ENCODE measurements around the gene TPT1. TPM values are rescaled to one million over a fixed set of nuclear protein-coding genes. Genes with fewer than 3 reads are reported as not detected.

The TPT1 gene
- polyA plus RNA-seq, 1 of the 3 experiments (the other 2 are of a cell fraction) = 1,919 TPM

DNA sequence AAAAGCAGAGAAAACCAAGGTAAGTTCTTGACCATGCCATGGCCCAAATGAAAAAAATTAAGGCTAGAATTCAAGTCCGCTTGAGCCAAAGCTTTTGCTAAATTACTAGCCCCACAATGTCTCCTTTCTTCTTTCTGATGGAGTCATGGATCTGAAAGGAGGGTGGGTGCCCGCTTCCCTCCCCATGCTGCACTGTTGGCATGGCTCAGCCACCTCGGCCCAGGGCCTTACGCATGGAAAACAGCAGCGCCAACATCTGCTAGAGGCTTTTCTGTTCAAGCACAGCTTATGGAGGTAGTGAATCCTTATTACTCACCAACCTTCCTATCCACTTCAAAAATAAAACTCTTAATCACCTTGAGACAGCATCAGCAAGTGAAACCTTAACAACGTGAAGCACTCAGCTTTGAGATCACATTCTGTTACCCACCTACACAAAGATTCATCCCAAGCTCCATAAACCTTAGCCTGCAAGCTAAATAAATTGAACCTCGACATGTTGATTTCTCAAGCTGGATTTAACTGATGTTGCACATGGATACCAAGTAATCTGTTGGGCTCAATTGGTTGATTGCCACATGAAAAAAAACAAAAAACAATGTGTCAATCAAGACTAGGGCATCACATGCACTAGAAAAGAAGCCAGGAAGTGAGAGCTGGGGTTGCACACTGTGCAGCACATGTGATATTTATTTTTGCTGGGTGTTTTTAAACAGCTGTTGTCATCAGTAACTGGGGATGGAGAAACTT, 43.4 kb downstream of the TPT1 start:
- no peak overlapping the region for H3K27ac ChIP-seq (ENCODE audit: low read depth in 2 of 2, low read length in 1 of 2)
- POLR2A ChIA-PET = no interaction called here
- 91% methylated on average over 7 of the region's 7 CpGs for WGBS (ENCODE audit: low lambda C conversion rate)

GRCh38 chr13:45296259-45296658, 44.7 kb downstream of the TPT1 start:
- H3K27me3 ChIP-seq (ENCODE audit: insufficient read depth) = no peaks in the 10 kb centered on the region
- no peak for DNase-seq
- peaks cover 0 to 8% of the 10 kb centered on the region in 2 experiments; a peak in 2 of 4 replicates for H3K4me1 ChIP-seq (ENCODE audit: control insufficient read depth in 1 of 2, insufficient read depth in 2 of 2, low read depth in 1 of 2, low read length in 1 of 2)
- no peak overlapping the region for H3K27ac ChIP-seq (ENCODE audit: low read depth in 2 of 2, low read length in 1 of 2)
- H3K36me3 ChIP-seq (replicated peaks in 1 of 2; ENCODE audit: control insufficient read depth in 1 of 2, insufficient read depth in 2 of 2, low read length in 1 of 2) = no peaks in the 10 kb centered on the region
- ChIA-PET CTCF (interaction anchor here (1.2 to 2.3 kb wide), 3 partner anchors 13 to 250 kb away, joined by 4 to 8 read pairs (median 5); no protein-coding TSS in a partner anchor), POLR2A (no interaction called here)
- no peaks in the 10 kb centered on the region for H3K9me2 ChIP-seq
- H3K4me2 ChIP-seq = no peak overlapping the region
- TF ChIP-seq USF1 (IDR thresholded peaks at IDR 0.05; ENCODE audit: borderline replicate concordance, low read depth) = no peak
- TF ChIP-seq RAD21 (IDR thresholded peaks at IDR 0.05; ENCODE audit: low read length) = no peak
- TF ChIP-seq GATA2 (CRISPR knock-in tag; IDR thresholded peaks at IDR 0.05) = no peak
- no peak for TF ChIP-seq MXI1 (IDR thresholded peaks at IDR 0.05; ENCODE audit: low read depth, low read length)
- no peak for TF ChIP-seq TCF12 (IDR thresholded peaks at IDR 0.05)
- no peak for TF ChIP-seq FOXM1 (IDR thresholded peaks at IDR 0.05; ENCODE audit: low read depth)
- TF ChIP-seq CHD2 (IDR thresholded peaks at IDR 0.05; ENCODE audit: low read length, partially characterized antibody) = no peak
- no peak for TF ChIP-seq PBX3 (IDR thresholded peaks at IDR 0.05)
- H3K9me3 ChIP-seq = no peaks in the 10 kb centered on the region
- no peak overlapping the region for H2AFZ ChIP-seq (ENCODE audit: low read depth)
- no peak overlapping the region for H3K4me3 ChIP-seq (ENCODE audit: low read depth in 2 of 2, low read length in 1 of 2)
- H3K79me2 ChIP-seq (ENCODE audit: insufficient read depth) = no peaks in the 10 kb centered on the region
- no peak overlapping the region for H3K9ac ChIP-seq
- no peaks in the 10 kb centered on the region for H4K20me1 ChIP-seq (ENCODE audit: insufficient read depth)
- H3F3A ChIP-seq (replicated peaks; ENCODE audit: insufficient read depth) = peaks cover 7% of the 10 kb centered on the region

More for the DNA sequence above, 43.4 kb downstream of the TPT1 start:
- Histone ChIP-seq H4K20me1 (ENCODE audit: insufficient read depth) (no peaks in the 10 kb centered on the region), H3K27me3 (ENCODE audit: insufficient read depth) (no peaks in the 10 kb centered on the region), H3K79me2 (ENCODE audit: insufficient read depth) (no peaks in the 10 kb centered on the region), H3K9ac (no peak overlapping the region), H3K9me3 (no peaks in the 10 kb centered on the region), H3K36me3 (replicated peaks in 1 of 2; ENCODE audit: control insufficient read depth in 1 of 2, insufficient read depth in 2 of 2, low read length in 1 of 2) (no peaks in the 10 kb centered on the region), H3K4me3 (ENCODE audit: low read depth in 2 of 2, low read length in 1 of 2) (no peak overlapping the region), H3K4me1 (ENCODE audit: control insufficient read depth in 1 of 2, insufficient read depth in 2 of 2, low read depth in 1 of 2, low read length in 1 of 2) (no peaks in the 10 kb centered on the region; a peak in 1 of 4 replicates), H2AFZ (ENCODE audit: low read depth) (no peak overlapping the region), H3K9me2 (no peaks in the 10 kb centered on the region), H3K4me2 (no peak overlapping the region), H3F3A (replicated peaks; ENCODE audit: insufficient read depth) (no peaks in the 10 kb centered on the region)
- TF ChIP-seq MXI1 (IDR thresholded peaks at IDR 0.05; ENCODE audit: low read depth, low read length) = no peak
- TF ChIP-seq NRF1 (IDR thresholded peaks at IDR 0.05; ENCODE audit: low read depth, low read length) = no peak
- TF ChIP-seq NFIC (IDR thresholded peaks at IDR 0.05; ENCODE audit: borderline replicate concordance) = no peak
- TF ChIP-seq ELF1 (IDR thresholded peaks at IDR 0.05) = no peak
- TF ChIP-seq RCOR1 (IDR thresholded peaks at IDR 0.05; ENCODE audit: low read length) = no peak
- no peak for TF ChIP-seq CHD2 (IDR thresholded peaks at IDR 0.05; ENCODE audit: low read length, partially characterized antibody)
- TF ChIP-seq GABPA (IDR thresholded peaks at IDR 0.05; ENCODE audit: low read depth) = no peak
- no peak for TF ChIP-seq SIN3A (IDR thresholded peaks at IDR 0.05; ENCODE audit: borderline replicate concordance, low read depth, low read length)
- no peak for TF ChIP-seq IRF3 (IDR thresholded peaks at IDR 0.05; ENCODE audit: low read depth, low read length)
- TF ChIP-seq EP300 (IDR thresholded peaks at IDR 0.05; ENCODE audit: borderline replicate concordance in 1 of 2, low read depth in 1 of 2, low read length in 1 of 2) = no peak
- TF ChIP-seq SMC3 (IDR thresholded peaks at IDR 0.05; ENCODE audit: low read depth, low read length) = no peak
- TF ChIP-seq PBX3 (IDR thresholded peaks at IDR 0.05) = no peak
- TF ChIP-seq RXRA (IDR thresholded peaks at IDR 0.05; ENCODE audit: borderline replicate concordance, low read depth) = no peak
- no peak for TF ChIP-seq YY1 (IDR thresholded peaks at IDR 0.05; ENCODE audit: low read depth)
- TF ChIP-seq RFX5 (IDR thresholded peaks at IDR 0.05; ENCODE audit: low read length) = no peak
- CTCF ChIA-PET = interaction anchor here (0.6 to 2.4 kb wide), 4 partner anchors 10 to 251 kb away, joined by 3 to 11 read pairs (median 4); no protein-coding TSS in a partner anchor
- DNase-seq = no peak
